NCI-H2171 treated with DMSO at 0.1 percent for 48 hours (cell line): ENCODE measurements around the gene LARP1.
A peak's percentile ranks its signal among the peaks of the same experiment; 100 is the strongest.
"Not testable (repeated sequence)": the region's sequence is repeated elsewhere in the genome, so short reads cannot be mapped to it uniquely, and the experiment has no call there.

Experiments used
- DNase-seq: peaks from one replicate; lab custom pipeline; 2025; lab: John Stamatoyannopoulos, UW

The LARP1 gene

DNA sequence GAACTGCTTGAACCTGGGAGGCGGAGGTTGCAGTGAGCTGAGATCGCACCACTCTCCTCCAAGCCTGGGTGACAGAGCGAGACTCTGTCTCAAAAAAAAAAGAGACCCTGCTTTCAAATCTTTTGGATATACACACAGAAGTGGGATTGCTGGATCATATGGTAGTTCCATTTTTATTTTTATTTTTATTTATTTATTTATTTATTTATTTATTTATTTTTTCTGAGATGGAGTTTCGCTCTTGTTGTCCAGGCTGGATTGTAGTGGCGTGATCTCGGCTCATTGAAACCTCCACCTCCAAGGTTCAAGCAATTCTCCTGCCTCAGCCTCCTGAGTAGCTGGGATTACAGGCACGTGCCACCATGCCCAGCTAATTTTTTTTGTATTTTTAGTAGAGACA is 19.8 kb upstream of the LARP1 start:
- DNase-seq: not testable (repeated sequence)

DNA sequence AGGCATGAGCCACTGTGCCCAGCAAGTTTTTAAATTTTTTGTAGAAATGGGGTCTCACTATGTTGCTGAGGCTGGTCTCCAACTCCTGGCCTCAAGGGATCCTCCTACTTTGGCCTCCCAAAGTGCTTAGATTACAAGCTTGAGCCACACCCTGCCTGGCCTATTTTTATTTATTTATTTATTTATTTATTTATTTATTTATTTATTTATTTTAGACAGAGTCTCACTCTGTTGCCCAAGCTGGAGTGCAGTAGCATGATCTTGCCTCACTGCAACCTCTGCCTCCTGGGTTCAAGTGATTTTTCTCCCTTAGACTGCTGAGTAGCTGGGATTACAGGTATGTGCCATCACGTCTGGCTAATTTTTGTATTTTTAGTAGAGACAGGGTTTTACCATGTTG is 18.8 kb upstream of the LARP1 start:
- not testable (repeated sequence) for DNase-seq

DNA sequence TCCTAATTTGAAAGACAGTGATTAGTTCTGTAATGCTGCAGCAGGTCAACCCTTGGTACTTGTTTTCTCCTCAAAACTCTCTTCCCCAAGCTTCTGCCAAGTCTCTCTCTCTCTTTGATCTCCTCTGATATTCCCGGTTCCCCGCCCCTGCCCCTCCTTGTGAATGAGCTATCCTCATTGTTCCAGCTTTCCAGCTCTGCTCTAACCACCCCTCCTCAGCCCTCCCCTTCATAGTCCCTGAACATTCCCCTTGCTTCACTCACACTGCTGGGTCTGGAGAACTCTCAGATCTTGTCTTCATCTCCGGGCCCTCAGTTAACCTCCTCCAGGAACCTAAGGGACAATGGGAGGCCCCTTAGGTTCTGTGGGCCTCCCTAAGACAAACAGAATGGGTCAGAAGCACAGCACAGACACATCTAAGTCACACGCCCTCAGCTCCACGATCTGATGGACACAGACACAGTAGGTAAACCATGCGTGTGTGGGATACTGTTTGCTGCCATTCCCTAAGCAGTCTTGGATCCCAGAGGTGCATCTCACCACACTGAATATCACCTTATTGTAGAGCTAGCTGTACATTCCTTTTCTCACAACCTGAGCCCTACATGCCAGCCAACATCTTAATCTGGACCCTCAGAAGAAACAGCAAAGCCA is 17.4 kb upstream of the LARP1 start:
- DNase-seq: no peak

DNA sequence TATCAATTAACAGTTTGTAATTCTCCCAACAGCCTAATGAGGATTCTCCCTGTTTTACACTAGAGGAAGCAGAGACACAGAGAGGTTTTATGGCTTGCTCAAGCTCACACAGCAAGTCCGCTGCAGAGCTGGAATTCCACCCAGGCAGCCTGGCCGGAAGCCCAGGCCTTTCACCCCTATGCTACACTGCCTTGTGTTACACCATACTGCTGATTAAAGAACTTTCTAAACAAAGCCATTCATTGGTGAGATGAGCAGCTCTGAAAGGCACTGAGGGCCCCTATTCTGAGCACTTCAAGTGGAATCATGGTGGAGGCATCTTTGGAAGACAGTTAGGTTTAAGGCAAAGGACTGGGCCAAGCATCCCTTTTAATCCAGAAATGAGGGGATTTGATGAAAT is 14.7 kb upstream of the LARP1 start:
- no peak for DNase-seq

DNA sequence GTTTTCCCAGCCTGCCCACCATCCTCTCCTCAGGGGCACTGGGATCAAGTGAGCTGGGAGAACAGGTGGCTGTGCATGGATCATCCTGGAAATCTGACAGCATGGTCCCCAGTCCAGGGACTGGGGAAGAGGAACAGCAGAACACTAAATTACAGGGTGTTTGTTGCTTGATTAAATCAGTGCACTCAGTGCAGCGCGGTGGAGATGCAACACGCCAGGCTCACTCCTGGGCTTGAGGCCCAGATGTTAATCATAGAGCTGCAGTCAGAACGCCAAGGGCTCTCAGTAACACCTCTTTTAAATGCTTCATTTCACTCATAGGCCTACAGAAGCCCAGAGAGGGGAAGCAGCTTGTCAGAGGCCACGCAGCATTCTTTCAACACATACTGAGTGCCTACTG is 14.2 kb upstream of the LARP1 start:
- peak; percentile 50 for DNase-seq

DNA sequence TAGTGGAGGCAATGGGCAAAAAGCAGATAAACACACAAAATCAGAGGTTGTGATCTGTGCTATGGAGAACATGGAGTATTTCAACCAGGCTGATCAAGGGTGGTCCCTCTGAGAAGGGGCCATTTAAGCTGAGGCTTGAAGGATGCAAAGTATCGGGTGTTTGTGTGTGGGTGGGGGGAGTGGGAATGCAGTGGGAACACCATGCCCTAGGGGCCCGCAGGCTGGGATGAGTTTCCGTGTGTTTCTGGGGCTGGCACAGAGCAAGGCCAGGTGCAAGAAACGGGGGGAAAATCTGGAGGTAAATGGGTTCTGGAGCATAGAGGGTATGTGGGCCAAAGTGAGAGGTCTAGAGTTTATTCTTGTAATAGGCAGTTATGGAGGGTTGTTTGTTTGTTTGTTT is 13.8 kb upstream of the LARP1 start:
- DNase-seq: no peak

DNA sequence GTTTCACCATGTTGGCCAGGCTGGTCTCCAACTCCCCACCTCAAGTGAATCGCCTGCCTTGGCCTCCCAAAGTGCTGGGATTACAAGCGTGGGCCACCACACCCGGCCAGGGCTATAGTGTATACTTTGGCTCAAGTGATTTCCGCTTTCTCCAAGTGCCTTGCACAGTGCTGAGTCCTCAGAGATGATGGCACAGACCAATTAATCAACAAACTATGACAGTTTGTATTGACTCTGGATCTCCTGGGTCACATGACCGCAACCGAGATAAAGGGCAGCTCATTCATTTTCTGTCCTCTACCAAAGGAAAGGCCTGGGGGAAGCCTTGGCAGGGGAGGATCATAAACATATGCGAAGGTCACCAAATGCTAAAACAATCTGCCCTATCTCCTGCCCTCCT is 11.4 kb upstream of the LARP1 start:
- DNase-seq: no peak

DNA sequence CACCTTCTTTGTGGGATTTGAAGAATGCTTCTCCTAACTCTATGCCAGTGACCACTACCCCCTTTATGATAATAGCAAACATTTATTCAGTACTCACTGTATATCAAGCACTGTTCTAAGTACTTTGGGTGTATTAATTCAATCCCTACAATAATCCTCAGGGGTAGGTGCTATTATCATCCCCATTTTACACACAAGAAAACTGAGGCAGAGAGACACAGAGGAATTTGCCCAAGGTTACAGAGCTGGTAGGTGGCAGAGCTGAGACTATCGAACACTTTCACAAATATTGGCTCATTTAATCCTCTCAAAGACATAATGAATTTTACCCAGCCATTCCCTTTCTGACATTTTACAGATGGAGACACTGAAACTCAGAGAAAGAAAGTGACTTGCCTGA is 9.8 kb upstream of the LARP1 start:
- DNase-seq: no peak

DNA sequence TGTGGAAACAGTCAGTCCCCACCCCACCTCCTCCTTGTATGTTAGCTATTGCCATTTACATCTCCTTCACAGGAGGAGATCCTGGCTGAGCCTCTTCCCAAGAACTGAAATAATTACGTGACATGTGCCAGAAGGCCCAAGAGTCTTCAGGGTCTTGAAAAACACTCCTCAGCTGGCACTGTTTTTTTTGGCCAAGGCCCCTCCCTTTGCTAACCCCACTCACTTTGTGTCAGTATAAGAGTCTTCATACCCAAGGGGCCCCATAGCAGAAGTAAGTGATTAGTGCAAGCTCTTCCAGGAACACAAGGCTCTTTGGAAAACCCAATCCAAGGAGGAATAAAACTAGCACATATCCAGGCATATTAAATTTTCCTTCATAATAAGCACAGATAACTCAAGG is 5.7 kb upstream of the LARP1 start:
- DNase-seq: peak; percentile 63

DNA sequence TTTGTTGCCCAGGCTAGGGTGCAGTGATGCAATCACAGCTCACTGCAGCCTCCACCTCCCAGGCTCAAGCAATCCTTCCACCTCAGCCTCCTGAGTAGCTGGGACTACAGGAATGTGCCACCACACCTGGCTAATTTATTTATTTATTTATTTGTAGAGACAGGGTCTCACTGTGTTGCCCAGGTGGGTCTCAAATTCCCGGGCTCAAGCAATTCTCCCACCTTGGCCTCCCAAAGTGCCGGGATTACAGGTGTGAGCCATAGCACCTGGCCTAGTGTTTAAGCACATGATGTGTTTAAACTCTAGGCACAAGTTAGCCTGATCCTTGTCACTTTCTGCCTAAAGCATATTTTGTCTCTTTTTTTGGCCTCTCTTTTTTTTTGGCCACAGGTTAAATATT is 4.5 kb upstream of the LARP1 start:
- not testable (repeated sequence) for DNase-seq

DNA sequence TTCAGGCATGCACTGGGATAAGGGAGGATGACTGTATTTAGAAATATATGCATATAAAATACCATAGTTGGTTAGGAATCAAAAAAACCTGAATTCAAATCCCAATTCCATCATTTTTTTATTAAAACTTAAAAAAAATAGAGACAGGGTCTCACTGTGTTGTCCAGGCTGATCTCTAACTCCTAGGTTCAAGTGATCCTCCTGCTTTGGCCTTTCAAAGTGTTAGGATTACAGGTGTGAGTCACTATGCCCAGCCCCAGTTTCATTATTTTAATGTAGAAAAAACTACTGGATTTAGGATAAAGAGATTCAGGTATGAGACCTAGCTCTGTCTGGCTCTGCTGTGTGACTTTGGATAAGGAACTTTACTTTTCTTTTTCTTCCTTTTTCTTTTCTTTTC is 3.3 kb upstream of the LARP1 start:
- DNase-seq: no peak

DNA sequence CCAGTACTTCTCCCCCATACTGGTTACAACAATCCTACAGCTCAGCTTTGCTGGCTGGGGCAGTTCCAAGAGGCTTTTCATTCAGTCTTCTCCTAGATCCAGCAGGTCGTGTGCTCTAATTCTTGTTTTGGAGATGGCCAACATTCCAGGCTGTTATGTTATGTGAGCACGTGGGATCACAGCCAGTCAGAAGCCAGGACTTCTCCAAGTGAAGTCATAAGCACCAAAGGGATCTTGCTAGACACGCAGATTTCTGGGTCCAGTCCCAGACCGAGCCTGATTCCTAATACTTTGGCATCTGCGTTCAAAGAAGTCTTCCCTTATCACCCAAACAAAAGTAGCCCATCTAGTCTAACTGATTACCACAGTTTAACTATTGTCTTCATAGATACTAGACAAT is 1.4 kb upstream of the LARP1 start:
- DNase-seq: no peak

DNA sequence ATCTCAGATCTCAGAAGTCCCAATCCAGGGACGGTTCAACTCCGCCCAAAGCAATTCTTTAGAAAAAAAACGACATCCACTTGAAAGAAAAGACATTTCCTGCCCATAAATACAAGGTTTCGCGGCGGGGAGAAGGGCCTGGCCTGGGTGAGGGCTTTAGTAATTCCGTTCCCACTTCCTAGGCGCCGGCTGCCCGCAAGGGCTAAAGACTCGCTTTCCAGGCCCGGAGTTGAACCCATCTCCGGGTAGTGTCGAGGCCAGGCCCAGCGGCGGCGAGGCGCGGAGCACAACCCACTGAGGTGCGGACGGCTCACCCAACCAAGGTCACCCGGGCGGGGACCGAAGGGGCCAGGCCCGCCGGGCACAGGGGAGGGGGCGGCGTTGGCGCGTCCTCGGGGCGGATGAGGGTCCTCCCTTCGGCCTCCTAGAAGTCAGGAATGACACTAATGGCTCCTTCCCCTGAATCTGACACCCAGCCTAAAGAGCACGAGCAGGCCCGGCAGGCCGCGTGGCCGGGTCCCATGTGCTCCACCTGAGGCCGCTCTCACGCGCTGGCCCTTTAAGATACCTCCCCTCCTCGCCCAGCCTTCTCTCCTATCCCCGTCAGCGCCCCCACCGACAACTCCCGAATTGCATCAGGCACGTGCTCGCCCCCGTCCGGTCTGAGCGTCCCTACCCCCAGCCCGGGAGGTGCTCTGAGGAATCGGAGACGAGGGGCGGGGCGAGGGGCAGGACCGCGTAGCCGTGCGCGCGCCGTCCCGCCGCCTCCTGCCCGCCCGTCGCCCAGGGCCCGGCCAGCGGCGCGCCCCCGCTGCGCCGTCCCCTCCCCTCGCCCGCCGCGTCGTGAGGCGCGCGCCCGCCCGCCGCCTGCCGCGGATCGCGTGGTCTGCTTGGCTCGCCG is 467 bp upstream of the LARP1 start:
- DNase-seq: peak; percentile 93

DNA sequence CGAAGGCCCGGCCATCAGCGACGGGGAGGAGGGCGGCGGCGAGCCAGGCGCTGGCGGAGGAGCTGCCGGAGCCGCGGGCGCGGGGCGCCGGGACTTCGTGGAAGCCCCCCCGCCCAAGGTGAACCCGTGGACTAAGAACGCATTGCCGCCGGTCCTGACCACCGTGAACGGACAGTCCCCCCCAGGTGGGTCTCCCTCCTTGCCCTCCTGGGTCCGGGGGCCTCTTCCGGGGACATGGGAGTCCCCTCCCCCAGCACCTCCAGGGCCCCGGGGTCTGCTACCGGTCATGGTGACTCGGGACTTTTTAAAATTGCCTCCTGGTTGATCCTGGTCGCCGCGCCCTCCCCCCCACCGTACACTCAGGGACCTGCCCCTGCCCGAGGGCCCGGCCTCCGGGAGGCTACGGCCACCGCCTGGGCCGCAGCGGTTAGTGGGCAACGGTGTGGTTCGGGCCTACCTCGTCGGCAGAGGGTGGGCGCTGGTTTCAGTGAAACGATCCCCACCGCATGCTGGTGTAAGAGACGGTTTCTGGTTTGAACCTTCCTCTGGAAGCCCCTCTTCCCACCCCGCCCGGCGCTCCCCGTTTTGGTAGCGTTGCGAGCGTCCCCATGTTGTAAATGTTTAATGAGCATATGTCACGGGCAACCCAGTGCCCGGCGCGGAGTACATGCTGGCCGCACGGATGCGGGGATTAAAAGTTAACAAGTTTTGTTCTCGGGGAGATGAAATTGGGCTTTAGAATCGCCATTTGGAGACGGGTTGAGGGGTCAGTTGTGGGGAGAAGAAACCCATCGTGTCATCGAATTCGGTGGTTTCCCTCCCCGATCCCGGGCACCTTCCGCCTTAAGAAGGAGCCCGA is 1.1 kb downstream of the LARP1 start:
- DNase-seq: no peak

DNA sequence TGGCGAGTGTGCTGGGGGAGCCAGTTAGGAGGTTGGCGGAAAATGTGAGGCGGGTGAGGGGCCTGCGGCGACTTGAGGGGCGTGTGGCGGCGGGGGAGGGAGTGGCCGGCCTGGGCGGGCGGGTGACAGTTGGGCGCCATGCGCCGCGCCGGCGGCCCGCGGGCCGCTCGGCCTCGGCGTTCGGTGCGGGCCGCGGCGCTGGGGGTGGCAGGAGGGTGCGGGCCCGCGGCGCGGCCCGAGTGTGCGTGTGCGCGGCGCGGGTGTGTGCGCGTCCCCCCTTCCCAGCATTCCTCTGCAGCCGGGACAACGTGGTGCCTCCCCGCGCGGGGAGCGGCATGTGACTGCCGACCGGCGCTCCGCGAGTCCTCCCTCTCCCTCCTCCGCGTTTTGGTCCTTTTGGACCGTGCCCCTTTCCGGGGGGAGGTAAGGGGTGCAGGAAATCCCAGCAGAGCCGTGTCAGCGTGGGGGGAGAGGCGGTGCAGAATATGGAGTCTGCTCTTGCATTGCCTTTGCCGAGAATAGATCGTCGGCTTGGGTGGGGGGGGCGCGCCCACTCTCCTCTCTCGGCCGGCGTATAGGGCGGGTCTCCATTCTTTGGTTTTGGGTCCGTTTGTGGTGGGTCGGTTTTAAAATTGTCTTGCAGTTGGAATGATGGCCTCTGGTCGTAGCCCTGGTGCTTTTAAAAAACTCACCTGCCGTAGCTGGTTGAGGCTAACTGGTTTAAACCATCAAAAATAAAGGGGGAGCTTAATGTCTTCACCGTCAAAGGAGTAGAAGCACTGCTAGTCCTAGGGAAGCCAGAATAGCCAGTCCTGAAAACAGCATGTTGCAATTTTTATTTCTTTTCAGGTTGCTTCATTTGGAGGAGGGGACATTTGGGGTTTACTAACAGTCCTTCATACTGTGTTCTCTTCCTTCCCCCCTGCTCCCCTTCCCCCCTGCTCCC is 2.0 kb downstream of the LARP1 start:
- DNase-seq: no peak

DNA sequence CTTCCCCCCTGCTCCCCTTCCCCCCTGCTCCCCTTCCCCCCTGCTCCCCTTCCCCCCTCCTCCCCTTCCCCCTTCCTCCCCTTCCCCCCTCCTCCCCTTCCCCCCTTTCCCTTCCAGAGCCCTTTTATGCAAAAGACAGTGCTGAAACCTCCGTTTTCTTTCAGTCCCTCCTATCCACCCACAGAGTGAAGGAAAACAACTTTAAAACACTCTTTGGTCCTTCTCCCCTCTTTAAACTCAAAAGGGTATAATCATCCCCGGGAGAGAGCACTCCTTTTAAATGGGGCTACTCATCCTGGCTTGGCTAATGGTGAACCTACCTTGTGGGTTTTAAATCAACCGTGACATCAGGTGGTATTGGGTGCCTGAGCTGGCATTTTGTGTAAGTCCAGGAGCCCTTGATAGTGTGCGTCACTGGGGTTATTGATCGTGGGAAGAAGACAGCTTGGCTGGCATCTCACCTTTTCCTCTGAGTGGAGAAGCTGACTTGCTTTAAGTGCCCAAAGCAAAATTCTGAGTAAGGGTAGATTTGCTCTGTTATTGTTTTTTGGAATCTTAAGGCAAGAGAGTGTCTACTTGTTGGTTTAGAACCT is 2.7 kb downstream of the LARP1 start:
- DNase-seq: no peak

DNA sequence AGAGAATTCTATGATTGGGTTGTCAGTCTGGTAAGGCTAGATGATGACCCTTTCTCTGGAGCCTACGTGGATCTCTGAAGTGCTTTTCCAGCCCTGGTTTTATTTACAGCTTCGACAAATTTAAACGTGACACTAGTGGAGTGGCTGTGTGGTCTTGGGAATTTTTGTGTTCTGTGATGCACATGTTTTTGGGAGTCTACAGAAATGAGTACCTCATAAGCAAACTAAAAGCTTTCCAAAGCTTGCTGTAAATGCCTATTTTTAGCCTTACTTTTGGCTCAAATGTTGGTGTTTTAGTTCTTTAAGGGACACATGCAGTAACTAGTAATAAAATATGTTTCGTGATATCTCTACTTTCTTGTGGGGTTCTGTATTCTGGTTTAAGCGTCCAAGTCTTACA is 3.3 kb downstream of the LARP1 start:
- DNase-seq: no peak

DNA sequence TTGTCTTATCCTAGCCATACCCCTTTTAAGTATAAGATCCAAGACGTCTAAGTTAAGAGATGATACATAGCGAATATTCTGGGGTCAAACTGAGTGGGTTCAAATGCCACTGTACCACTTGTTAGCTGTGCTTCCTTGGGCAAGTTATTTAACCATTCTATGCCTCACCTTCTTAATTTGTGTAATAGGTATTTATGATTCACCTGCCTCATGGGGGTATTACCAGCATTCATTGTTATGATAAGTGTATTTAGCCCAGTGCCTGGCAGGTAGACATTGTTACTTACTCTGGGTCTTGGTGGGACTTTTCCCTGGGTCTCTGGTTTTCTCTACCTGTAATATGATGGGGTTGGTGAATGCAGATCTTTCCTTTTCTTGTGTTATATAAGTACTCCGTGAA is 3.8 kb downstream of the LARP1 start:
- no peak for DNase-seq

DNA sequence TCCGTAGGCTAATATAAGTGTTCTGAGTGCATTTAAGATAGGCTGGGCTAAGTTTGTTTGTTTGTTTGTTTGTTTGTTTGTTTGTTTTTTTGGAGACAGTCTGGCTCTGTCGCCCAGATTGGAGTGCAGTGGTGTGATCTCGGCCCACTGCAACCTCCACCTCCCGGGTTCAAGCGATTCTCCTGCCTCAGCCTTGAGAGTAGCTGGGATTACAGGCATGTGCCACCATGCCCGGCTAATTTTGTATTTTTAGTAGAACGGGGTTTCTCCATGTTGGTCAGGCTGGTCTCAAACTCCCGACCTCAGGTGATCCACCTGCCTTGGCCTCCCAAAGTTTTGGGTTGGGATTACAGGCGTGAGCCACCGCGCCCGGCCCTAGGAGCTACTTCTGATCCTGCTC is 4.7 kb downstream of the LARP1 start:
- DNase-seq: not testable (repeated sequence)

DNA sequence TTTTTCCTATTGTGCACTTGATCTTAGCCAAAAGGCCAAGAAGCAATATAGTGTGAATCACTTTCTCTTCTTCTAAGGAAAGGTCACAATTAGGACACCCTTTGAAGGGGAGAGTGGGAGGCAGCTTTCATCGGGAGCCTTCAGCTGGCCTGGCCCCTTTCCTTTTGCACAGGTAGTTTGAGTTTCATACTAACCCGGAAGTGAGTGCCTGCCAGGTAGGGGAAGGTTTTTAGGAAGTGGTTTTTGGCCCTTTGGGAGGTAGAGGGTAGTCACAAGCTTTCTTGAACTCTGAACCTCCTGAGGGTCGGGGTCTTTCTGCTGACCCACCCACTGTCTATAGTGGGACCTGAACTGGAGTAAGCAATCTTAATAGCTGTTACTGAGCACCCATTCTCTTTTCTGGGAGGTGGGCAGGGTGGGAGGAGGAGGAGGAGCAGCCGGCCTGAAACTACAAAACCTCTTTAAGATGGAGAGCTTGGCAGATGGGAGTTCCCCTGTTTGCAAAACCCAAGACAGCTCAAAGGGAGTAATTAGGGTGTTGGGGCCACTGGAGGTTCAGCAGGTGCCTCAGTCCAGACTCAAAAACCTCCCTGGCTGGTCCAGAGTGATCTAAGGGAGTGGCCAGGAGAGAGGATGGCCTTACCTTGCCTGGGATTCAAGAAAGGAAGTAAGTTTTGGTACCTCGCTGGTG is 6.0 kb downstream of the LARP1 start:
- DNase-seq: no peak

DNA sequence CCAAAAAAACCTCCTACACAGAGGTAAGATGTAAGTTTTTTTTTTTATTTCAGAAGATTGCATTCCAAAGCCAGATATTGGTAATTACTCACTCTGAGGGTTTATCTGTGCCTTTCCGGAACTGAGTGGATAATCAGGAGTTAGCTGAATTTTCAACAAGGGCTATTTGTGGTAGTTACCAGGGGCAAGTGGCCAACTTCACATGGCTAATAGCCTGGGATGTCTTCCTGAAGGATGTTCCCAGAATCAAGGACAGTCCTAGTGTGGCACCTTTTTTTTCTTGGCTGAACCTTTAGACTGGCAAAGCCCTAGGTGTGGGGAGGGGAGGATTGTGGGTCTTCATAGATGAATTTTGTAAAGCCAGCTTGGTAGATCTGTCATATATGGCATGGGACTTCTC is 7.1 kb downstream of the LARP1 start:
- DNase-seq: no peak
